Smooth muscle cell (in vitro differentiated cells): Measurements from ENCODE around the gene AQP12B. TPM values are rescaled to one million over a fixed set of nuclear protein-coding genes. Genes with fewer than 3 reads are reported as not detected.
"Not testable (repeated sequence)": the region's sequence is repeated elsewhere in the genome, so short reads cannot be mapped to it uniquely, and the experiment has no call there.

ENCODE experiments used
- DNase-seq: peaks from one replicate; lab custom pipeline; 2025; ENCODE audit not compliant: unreplicated experiment; lab: John Stamatoyannopoulos, UW
- H2AFZ ChIP-seq: fragments of 200-600 bp; sonication (generic); 2 replicates; pipeline ENCODE4 v1.6.0; 2016; ENCODE audit warnings: antibody characterized with exemption, low read depth, mild to moderate bottlenecking
- H3F3A ChIP-seq: fragments of 200-600 bp; sonication (generic); 2 replicates; pipeline ENCODE4 v1.6.0; 2017; ENCODE audit warnings: antibody characterized with exemption, low read depth
- H3K27ac ChIP-seq: fragments of 200-600 bp; sonication (generic); 2 replicates; pipeline ENCODE4 v1.5.1; 2016; ENCODE audit warnings: low read depth, mild to moderate bottlenecking
- H3K27me3 ChIP-seq: fragments of 200-600 bp; sonication (generic); 2 replicates; pipeline ENCODE4 v1.6.1; 2016; ENCODE audit warnings: low read depth, mild to moderate bottlenecking
- H3K36me3 ChIP-seq: fragments of 200-600 bp; sonication (generic); 2 replicates; pipeline ENCODE4 v1.5.1; 2016; ENCODE audit warnings: low read depth
- H3K4me1 ChIP-seq: fragments of 200-600 bp; sonication (generic); 2 replicates; pipeline ENCODE4 v1.5.1; 2016; ENCODE audit warnings: low read depth
- H3K4me2 ChIP-seq: fragments of 200-600 bp; sonication (generic); 2 replicates; pipeline ENCODE4 v1.6.0; 2016; ENCODE audit warnings: mild to moderate bottlenecking
- H3K4me3 ChIP-seq: fragments of 200-600 bp; sonication (generic); 2 replicates; pipeline ENCODE4 v1.5.1; 2016; ENCODE audit warnings: mild to moderate bottlenecking
- H3K79me2 ChIP-seq: fragments of 200-600 bp; sonication (generic); 2 replicates; pipeline ENCODE4 v1.6.0; 2016; ENCODE audit warnings: low read depth, mild to moderate bottlenecking
- H3K9ac ChIP-seq: fragments of 200-600 bp; sonication (generic); 2 replicates; pipeline ENCODE4 v1.6.0; 2016; ENCODE audit warnings: low read depth
- H3K9me3 ChIP-seq: fragments of 200-600 bp; sonication (generic); replicated peaks from 2 replicates; pipeline ENCODE4 v1.5.1; 2016; ENCODE audit warnings: low read depth
- H4K20me1 ChIP-seq: fragments of 200-600 bp; sonication (generic); 2 replicates; pipeline ENCODE4 v1.6.0; 2016; ENCODE audit warnings: low read depth
- WGBS: methylation state at CpG from one replicate; pipeline ENCODE4 v1.1.7; 2016; ENCODE audit warnings: low lambda C conversion rate; 5-methylcytosine and 5-hydroxymethylcytosine counted together
- polyA plus RNA-seq: library from polyadenylated mRNA; unstranded; fragments of >200 nt; fragmentation: Nextera tagmentation; extraction: Ambion mirVana; gene quantifications from 2 replicates; pipeline ENCODE4 v1.2.1, GENCODE V29; 2016
- total RNA-seq: library from RNA; depleted of rRNA; stranded (reverse); fragments of >200 nt; gene quantifications from 2 replicates; pipeline ENCODE4 v1.2.3, GENCODE V29; 2014
- TF ChIP-seq, protein P1 (sequence below): fragments of 200-600 bp; sonication (generic); IDR thresholded peaks from 2 replicates; pipeline ENCODE4 v1.5.1; 2017; ENCODE audit warnings: borderline replicate concordance, mild to moderate bottlenecking, antibody characterized with exemption; ENCODE audit not compliant: insufficient read depth, poor library complexity, severe bottlenecking

Gene AQP12B
- total and polyA plus RNA-seq, 2 experiments from 2014 or later = not detected

DNA sequence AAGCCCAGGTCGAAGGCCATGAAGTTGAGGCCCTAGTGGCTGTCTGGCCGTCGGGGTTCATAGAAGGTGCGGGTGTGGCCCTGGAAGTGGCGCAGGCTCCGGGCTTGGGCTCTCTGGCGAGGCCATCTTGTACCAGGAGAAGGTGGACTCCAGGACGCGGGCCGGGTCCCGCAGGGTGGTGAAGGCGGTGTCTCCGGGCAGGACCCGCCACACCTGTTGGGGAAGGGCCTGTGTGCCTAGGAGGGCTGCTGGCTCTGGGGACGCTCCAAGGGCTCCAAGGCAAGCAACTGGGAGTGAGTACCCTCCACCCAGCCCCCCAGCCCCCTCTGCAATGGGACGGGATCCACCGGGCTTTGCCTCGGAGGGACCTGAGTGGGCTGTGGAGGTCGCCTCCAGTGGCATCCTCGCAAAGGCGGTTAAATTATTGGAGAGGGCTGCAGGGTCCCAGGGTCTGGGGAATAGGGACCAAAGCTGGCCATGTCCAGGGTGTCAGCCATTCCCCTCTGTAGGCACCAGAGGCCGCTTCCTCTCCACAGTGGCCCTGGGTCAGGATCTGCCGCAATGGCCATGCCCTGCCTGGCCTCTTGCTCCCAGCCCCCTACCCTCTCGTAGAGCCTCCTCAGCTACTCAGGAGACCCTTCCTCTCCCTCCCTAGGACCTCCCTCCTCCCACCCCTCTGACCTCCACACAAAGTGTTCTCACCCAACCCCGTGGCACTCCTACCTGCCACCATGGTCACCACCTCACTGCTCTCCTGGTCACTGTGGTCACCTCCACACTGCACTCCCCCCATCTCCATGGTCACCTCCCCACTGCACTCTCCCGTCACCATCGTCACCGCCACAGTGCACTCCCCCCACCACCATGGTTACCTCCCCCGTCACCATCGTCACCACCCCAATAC, 19.3 kb upstream of the AQP12B start:
- Histone ChIP-seq H3K4me1 (no peaks in the 10 kb centered on the region), H3K4me3 (no peak overlapping the region), H3F3A (no peaks in the 10 kb centered on the region), H3K27me3 (peaks cover 8% of the 10 kb centered on the region), H3K9ac (no peak overlapping the region), H3K4me2 (no peak overlapping the region), H2AFZ (no peak overlapping the region), H3K79me2 (no peaks in the 10 kb centered on the region), H4K20me1 (no peaks in the 10 kb centered on the region), H3K9me3 (no peaks in the 10 kb centered on the region), H3K27ac (no peak overlapping the region), H3K36me3 (no peaks in the 10 kb centered on the region)
- 95% methylated on average over 23 of the region's 30 CpGs for WGBS
- DNase-seq = no peak
- TF ChIP-seq, protein P1, sequence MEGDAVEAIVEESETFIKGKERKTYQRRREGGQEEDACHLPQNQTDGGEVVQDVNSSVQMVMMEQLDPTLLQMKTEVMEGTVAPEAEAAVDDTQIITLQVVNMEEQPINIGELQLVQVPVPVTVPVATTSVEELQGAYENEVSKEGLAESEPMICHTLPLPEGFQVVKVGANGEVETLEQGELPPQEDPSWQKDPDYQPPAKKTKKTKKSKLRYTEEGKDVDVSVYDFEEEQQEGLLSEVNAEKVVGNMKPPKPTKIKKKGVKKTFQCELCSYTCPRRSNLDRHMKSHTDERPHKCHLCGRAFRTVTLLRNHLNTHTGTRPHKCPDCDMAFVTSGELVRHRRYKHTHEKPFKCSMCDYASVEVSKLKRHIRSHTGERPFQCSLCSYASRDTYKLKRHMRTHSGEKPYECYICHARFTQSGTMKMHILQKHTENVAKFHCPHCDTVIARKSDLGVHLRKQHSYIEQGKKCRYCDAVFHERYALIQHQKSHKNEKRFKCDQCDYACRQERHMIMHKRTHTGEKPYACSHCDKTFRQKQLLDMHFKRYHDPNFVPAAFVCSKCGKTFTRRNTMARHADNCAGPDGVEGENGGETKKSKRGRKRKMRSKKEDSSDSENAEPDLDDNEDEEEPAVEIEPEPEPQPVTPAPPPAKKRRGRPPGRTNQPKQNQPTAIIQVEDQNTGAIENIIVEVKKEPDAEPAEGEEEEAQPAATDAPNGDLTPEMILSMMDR = no peak

DNA sequence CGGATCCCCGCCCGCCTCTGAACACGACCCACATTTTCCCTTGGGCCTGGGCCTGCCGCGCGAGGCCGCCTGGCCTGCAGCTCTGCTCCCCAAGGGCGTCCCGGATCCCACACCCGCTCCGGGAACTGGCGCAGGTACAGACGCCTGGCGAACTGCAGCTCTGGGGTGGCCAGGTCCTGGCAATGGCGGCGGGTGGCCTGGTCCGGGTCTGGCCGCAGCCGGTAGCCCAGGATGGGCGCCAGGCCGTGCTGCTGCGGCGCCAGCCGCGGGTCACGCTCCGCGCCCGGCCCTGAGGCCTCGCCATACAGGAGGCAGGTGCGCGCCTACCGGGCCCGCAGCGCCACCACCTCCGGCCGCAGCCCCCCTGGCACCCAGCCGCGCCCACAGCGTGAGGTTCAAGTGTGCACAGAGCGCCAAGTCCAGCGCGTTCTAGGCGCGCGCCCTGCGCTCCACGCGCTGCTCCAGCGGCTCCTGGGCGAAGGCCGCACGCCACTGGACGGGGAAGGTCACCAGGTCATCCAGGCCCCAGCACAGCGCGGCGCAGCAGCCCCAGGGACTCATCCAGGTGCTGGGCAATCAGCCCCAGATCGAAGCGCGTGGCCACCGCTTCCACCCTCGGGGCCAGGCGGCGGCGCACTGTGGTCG, 18.5 kb upstream of the AQP12B start:
- Histone ChIP-seq H3K36me3 (no peaks in the 10 kb centered on the region), H3K4me1 (no peaks in the 10 kb centered on the region), H4K20me1 (no peaks in the 10 kb centered on the region), H3K4me3 (no peak overlapping the region), H3K79me2 (no peaks in the 10 kb centered on the region), H3K27me3 (peaks cover 8% of the 10 kb centered on the region), H3K9ac (no peak overlapping the region), H3K4me2 (no peak overlapping the region), H3F3A (no peaks in the 10 kb centered on the region), H3K9me3 (no peaks in the 10 kb centered on the region), H2AFZ (no peak overlapping the region), H3K27ac (no peak overlapping the region)
- TF ChIP-seq, protein P1 = no peak
- no peak for DNase-seq
- 94% methylated on average over 36 of the region's 67 CpGs for WGBS

DNA sequence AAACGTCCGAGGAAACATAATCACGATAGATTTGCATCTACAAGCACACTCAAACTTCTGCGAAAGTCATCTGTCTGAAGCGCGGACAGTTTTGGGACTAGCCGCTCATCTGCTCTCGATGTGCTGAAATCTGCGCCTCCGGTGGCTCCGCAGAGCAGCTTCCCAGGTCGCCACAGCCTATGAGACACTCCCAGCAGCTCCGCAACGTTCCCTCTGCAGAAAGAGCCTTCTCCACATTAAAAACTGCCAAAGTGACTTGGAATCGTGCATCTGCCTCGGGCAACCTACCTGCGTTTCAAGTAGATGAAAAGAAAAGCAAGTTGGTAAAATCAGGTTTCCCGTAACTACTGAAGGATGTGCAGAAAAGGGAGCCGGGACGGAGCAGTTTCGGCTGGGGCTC, 17.9 kb upstream of the AQP12B start:
- H3K27ac ChIP-seq, H2AFZ ChIP-seq, H3K4me3 ChIP-seq, H3F3A ChIP-seq, H3K4me2 ChIP-seq, H4K20me1 ChIP-seq, H3K9ac ChIP-seq, DNase-seq, H3K27me3 ChIP-seq, H3K9me3 ChIP-seq, H3K36me3 ChIP-seq, H3K79me2 ChIP-seq, H3K4me1 ChIP-seq: not testable (repeated sequence)
- WGBS = 82% methylated on average over 18 of the region's 21 CpGs

DNA sequence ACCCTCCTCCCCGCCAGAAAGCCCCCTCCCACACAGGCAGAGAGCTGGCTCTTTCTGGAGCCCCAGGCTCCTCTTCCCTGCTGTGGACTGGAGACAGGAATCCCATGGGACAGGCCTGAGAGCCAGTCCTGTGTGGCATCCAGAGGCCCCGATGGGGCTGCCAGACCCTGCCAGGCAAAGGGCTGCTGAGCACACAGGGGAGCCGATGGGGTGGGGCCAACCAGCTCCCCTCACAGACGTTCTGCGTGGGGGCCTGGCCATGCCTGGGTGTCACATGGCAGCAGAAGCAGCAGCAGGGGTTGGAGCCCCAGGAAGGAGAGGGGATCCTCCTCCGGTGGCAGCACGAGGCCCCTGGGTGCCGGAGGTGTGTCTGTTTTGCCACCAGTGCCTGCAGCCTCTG, 17.1 kb upstream of the AQP12B start:
- not testable (repeated sequence) for H3K9ac ChIP-seq, H3K27me3 ChIP-seq, H3K4me1 ChIP-seq, H3K79me2 ChIP-seq, H3K4me3 ChIP-seq, H2AFZ ChIP-seq, H3K9me3 ChIP-seq, H3K27ac ChIP-seq, H4K20me1 ChIP-seq, H3K36me3 ChIP-seq, H3F3A ChIP-seq, H3K4me2 ChIP-seq, DNase-seq
- 66% methylated on average over 8 of the region's 8 CpGs for WGBS

DNA sequence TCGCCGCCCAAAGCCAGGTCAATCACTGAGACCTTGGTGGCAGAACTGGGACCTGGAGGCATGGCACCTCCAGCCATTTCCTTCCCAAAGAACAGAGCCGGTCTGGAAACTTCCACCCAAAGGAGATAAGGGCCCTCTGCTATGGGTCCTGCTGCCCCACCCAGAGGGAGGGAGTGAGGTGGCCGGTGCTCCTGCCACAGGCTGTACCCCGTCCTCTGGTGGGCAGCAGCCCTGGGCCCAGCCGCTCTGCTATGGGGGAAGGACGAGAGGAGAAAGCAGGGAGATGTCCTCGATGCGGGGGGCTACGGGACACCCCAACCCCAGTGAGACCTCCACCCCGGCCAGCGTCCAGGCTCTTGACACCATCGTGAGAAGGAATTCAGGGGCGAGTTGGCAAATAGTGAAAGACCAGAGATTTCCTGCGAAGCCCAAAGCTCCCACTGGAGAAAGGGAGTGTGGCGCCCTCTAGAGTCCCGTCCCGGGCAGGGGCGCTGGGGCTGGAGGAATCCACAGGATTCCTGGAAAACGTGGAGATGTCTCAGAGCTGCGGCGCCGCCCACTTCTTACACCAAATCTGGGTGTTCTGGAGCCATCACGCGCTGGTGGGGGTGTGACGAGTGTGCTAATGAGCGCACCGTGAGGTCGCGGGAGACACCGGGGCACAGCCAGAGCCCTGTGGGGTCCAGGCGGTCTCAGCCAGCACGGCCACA, 16.3 kb upstream of the AQP12B start:
- H3K4me2 ChIP-seq, H3K9me3 ChIP-seq, H3K27ac ChIP-seq, H3K9ac ChIP-seq, H3K4me3 ChIP-seq, H2AFZ ChIP-seq, H3K27me3 ChIP-seq, H3K79me2 ChIP-seq, H3K36me3 ChIP-seq, DNase-seq, H4K20me1 ChIP-seq, H3F3A ChIP-seq, H3K4me1 ChIP-seq: not testable (repeated sequence)
- WGBS = 82% methylated on average over 10 of the region's 33 CpGs

DNA sequence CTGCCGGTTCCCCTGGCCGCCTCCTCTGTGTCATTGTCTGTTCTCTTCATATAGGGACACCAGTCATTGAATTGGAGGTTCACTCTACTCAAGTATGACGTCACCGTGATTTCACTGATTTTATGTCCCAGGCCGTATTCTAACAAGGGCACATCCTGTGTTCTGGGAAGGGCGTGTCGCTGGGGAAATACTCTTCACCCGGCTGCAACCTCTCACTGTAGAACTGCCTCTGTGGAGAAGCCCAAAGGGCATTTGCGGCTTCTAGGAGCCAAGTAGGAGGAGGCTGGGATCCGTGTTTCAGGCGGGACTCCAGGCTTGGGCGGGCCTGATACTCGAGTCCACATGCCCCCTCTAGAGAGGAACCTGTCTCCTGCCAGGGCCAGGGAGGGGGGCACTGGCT, 13.8 kb upstream of the AQP12B start:
- not testable (repeated sequence) for H3K27ac ChIP-seq, H2AFZ ChIP-seq, H3K79me2 ChIP-seq, DNase-seq, H3K27me3 ChIP-seq, H3K4me1 ChIP-seq, H4K20me1 ChIP-seq, H3K9me3 ChIP-seq, H3K9ac ChIP-seq, H3K36me3 ChIP-seq, H3K4me3 ChIP-seq, H3F3A ChIP-seq, H3K4me2 ChIP-seq
- WGBS = 89% methylated on average over 4 of the region's 13 CpGs
